Memory B cell (primary cell): ENCODE measurements around the gene PPP2R2C.

ENCODE experiments used
- ATAC-seq: fragments of 150-1000 bp; cut with Tn5 transposase; 2 replicates; pipeline ENCODE4 v1.10.0; 2021; ENCODE audit warnings: low read depth, mild to moderate bottlenecking, moderate library complexity
- DNase-seq, 2 donors: peaks; one replicate each; pipeline ENCODE4 v3.0.0; 2022; ENCODE audit warnings: low spot score in 2 of 2
- H3K27ac Mint-ChIP-seq: one replicate; pipeline ENCODE4 v1.8.0; 2022; ENCODE audit warnings: mild to moderate bottlenecking, moderate library complexity, mixed read lengths
- H3K27me3 Mint-ChIP-seq: one replicate; pipeline ENCODE4 v1.8.0; 2022; ENCODE audit warnings: mixed read lengths
- H3K36me3 Mint-ChIP-seq: one replicate; pipeline ENCODE4 v1.8.0; 2022; ENCODE audit warnings: mild to moderate bottlenecking, mixed read lengths
- H3K4me1 Mint-ChIP-seq: one replicate; pipeline ENCODE4 v1.8.0; 2022; ENCODE audit warnings: mixed read lengths
- H3K4me3 Mint-ChIP-seq: one replicate; pipeline ENCODE4 v1.8.0; 2022; ENCODE audit warnings: mild to moderate bottlenecking, moderate library complexity, mixed read lengths
- H3K9me3 Mint-ChIP-seq: one replicate; pipeline ENCODE4 v1.8.0; 2022; ENCODE audit warnings: mixed read lengths

Gene PPP2R2C

DNA sequence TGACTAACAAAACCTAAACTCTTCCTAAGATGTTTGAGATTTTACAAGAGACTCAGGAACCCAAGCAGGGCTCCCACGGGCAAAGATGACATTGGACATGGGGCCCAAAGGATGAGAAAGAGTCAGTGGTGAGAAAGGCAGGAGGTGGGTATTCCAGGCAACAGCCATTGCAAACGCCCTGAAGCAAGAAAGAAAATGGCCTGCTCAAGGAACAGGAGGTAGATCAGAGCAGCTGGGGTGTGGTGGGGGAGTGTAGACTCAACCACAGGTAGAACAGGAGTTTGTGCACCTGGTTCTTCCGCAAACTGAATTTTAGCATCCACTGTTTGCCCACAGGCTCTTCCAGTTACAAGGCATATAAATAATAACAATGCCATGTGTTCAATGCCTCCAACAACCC lies 3.3 kb downstream of the PPP2R2C start:
- DNase-seq = no peak
- peaks cover 2% of the 10 kb centered on the region for H3K4me1 Mint-ChIP-seq
- peaks cover 24% of the 10 kb centered on the region for H3K27me3 Mint-ChIP-seq
- H3K9me3 Mint-ChIP-seq = peaks cover 2% of the 10 kb centered on the region
- ATAC-seq = no peak
- H3K27ac Mint-ChIP-seq = no peak overlapping the region
- no peaks in the 10 kb centered on the region for H3K36me3 Mint-ChIP-seq
- H3K4me3 Mint-ChIP-seq = no peak overlapping the region

DNA sequence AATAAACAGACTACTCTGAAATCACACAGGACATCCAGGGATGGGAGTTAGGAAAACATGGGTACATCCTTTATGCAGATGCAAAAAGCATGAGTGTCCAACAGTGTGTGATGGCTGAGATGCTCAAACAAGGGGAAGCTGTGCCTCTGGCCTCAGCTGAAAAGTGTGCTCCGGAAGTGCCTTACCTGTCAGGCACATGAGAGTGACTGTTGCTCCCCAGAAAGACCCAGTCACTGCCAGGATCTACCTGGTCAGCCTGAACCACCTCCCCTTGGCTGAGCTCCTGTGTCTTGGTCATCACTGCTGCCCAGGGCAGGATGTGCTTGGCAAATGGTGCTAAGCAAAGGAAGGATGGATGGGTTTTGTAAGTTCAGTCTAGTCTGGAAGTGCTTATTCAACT lies 4.0 kb downstream of the PPP2R2C start:
- H3K36me3 Mint-ChIP-seq = no peaks in the 10 kb centered on the region
- peaks cover 22% of the 10 kb centered on the region for H3K27me3 Mint-ChIP-seq
- H3K4me1 Mint-ChIP-seq = peaks cover 2% of the 10 kb centered on the region
- DNase-seq (no peak), ATAC-seq (no peak)
- H3K9me3 Mint-ChIP-seq = peaks cover 2% of the 10 kb centered on the region
- no peak overlapping the region for H3K27ac Mint-ChIP-seq
- no peak overlapping the region for H3K4me3 Mint-ChIP-seq

DNA sequence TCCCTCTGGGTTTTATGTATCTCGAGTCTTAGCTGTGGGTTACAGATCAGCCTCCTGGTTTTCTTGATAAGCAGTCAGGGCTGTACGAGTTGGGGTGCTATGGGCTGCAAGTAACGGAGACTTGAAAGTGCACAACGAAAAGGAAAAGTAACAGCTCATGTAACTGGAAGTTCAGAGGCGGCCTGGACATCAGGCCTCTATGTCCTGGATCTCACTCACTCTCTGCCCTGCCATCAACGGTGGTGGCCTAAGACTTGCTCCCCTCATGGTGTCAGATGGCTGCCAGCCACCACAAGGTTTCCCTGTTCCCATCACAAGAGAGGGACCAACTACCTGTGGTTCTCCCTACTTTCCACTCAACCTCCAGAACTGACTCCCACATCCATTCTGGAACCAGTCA lies 4.8 kb downstream of the PPP2R2C start:
- Mint-ChIP-seq H3K27me3 (peaks cover 17% of the 10 kb centered on the region), H3K27ac (no peak overlapping the region), H3K36me3 (no peaks in the 10 kb centered on the region), H3K4me3 (no peak overlapping the region), H3K4me1 (peaks cover 2% of the 10 kb centered on the region), H3K9me3 (peaks cover 2% of the 10 kb centered on the region)
- ATAC-seq (no peak), DNase-seq (no peak)

DNA sequence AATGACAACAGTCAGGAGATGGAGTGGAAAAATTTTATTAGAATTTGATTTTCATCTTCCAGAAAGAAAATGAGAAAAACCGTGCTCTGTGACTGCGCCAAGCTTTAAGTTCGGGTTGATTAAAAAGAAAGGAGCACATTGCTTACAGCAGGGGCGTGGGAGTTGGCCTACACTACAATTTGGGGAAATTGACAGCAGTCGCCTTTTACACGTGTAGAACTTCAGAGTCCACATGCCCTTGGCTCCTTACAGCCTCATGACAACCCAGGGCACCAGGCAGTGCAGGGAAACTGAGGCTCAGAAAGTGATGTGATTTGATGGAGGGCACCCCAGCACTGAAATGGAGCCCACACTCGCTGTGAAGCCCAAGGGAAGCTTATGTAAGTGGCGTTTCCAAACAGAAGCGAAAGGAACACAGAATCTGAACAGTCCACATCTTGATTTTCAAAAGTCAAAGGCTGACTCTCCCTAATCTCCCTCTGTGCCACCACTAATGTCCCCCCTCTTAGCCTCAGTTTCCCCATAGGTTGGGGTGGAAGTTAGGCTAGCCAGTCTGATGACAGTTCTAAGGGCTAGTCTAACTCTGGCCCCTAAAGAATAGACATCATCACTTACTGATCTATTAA lies 5.5 kb downstream of the PPP2R2C start:
- Mint-ChIP-seq H3K27ac (no peak overlapping the region), H3K4me3 (no peak overlapping the region), H3K36me3 (no peaks in the 10 kb centered on the region), H3K9me3 (peaks cover 2% of the 10 kb centered on the region), H3K4me1 (peaks cover 2% of the 10 kb centered on the region), H3K27me3 (peaks cover 18% of the 10 kb centered on the region)
- DNase-seq (no peak), ATAC-seq (no peak)

GRCh38 chr4:6465955-6466354 lies 6.5 kb downstream of the PPP2R2C start:
- H3K27ac Mint-ChIP-seq = no peak overlapping the region
- H3K9me3 Mint-ChIP-seq = peaks cover 2% of the 10 kb centered on the region
- no peak overlapping the region for H3K4me3 Mint-ChIP-seq
- H3K4me1 Mint-ChIP-seq = peaks cover 2% of the 10 kb centered on the region
- ATAC-seq = no peak
- H3K27me3 Mint-ChIP-seq = peaks cover 20% of the 10 kb centered on the region
- no peak for DNase-seq
- H3K36me3 Mint-ChIP-seq = no peaks in the 10 kb centered on the region

DNA sequence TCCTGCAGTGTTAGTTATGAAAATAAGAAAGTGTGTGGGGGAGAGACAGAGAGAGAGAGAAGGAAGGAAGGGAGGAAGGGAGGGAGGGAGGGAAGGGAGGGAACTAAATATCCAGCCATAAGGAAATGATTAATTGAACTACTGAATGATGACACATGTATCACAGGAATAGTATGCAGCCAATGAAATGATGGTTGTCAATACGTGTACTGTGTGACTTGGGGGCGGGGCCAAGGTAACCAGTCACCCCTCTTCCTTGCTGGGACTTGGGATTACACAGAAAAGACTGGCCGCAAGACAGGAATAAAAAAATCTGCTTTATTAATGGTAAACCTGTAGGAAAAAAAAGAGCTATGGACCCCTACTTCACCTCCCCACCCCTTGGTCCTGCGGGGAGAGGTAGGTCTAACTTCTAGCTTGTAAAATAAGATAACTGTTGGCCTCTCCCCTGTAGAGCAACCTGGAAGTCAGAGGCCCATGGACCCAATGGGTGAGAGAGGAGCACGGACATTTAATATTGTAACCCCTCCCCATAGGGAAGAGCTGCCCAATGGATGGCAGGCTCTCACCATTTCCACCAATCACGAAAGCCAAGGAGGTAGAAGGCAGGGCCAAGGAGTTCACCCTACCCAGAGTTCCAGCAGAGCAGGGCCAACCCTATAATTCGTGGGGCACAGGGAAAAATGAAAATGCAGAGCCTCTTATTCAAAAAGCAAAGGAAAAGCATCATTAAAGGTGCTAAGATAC lies 7.4 kb downstream of the PPP2R2C start:
- H3K27ac Mint-ChIP-seq = no peak overlapping the region
- H3K36me3 Mint-ChIP-seq = no peaks in the 10 kb centered on the region
- no peak for DNase-seq
- peaks cover 2% of the 10 kb centered on the region for H3K9me3 Mint-ChIP-seq
- no peak overlapping the region for H3K4me3 Mint-ChIP-seq
- peaks cover 19% of the 10 kb centered on the region for H3K27me3 Mint-ChIP-seq
- peaks cover 2% of the 10 kb centered on the region for H3K4me1 Mint-ChIP-seq
- no peak for ATAC-seq

DNA sequence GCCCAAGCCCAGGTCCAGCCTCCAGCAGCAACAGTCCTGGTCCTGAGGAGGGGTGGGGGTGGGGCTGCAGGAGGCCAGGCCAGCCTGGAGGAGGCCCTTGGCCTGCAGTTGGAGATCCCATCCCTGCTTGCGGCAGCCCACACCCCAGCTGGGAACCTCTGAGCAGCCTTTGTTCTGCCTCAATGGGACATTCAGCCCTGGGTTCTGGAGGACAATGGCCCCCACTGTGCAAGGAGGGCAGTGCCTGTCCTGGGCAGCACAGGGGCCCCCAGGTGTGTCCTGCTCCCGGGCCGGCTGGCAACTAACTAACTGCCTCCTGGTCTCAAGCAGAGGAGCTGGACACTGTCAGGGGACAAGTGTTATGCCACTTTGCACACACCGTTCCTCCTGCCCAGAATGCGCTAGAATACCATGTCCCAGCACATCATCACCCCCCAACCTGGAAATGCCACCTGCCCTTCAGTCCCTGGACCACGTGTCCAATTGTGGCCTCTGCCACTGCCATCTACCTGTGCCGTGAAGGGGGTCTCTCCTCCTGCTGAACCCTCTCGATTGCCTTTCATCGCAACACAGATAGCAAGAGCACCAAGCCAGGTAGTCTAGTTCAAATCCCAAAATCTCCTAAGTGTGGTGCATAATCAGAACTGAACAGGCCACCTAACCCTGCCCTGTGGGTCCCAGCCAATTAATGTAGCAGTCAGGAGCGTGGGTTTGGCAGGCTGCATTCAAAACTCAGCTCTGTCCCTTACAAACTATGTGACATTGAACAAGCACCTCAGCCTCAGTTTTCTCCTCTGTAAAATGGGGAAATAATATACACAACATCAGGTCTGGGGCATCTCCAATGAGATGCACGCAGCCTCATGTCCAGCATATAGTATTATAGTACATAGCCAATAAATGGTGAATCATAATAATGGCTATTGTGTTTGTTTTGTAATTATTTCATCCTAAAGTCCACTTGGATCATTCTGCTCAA lies 8.8 kb downstream of the PPP2R2C start:
- Mint-ChIP-seq H3K27me3 (peaks cover 16% of the 10 kb centered on the region), H3K4me3 (no peak overlapping the region), H3K4me1 (peaks cover 2% of the 10 kb centered on the region), H3K27ac (no peak overlapping the region), H3K36me3 (no peaks in the 10 kb centered on the region), H3K9me3 (peaks cover 6% of the 10 kb centered on the region)
- ATAC-seq (no peak), DNase-seq (no peak)

- no peak for ATAC-seq
- no peak for DNase-seq
- Mint-ChIP-seq H3K27ac (no peak overlapping the region), H3K9me3 (peaks cover 10% of the 10 kb centered on the region), H3K36me3 (no peaks in the 10 kb centered on the region), H3K4me3 (no peak overlapping the region), H3K4me1 (no peaks in the 10 kb centered on the region), H3K27me3 (peaks cover 13% of the 10 kb centered on the region)
Measured at GRCh38 chr4:6461301-6462165, 10.9 kb downstream of the PPP2R2C start.

GRCh38 chr4:6460876-6461275 lies 11.5 kb downstream of the PPP2R2C start:
- DNase-seq (no peak), ATAC-seq (no peak)
- Mint-ChIP-seq H3K4me1 (no peaks in the 10 kb centered on the region), H3K27ac (no peak overlapping the region), H3K27me3 (peaks cover 14% of the 10 kb centered on the region), H3K4me3 (no peak overlapping the region), H3K36me3 (no peaks in the 10 kb centered on the region), H3K9me3 (peaks cover 10% of the 10 kb centered on the region)

GRCh38 chr4:6458528-6458927 lies 13.9 kb downstream of the PPP2R2C start:
- ATAC-seq (no peak), DNase-seq (no peak)
- Mint-ChIP-seq H3K27ac (no peak overlapping the region), H3K9me3 (peaks cover 8% of the 10 kb centered on the region), H3K4me3 (no peak overlapping the region), H3K4me1 (no peaks in the 10 kb centered on the region), H3K36me3 (no peaks in the 10 kb centered on the region), H3K27me3 (peaks cover 20% of the 10 kb centered on the region)

- H3K9me3 Mint-ChIP-seq = peaks cover 8% of the 10 kb centered on the region
- ATAC-seq (no peak), DNase-seq (no peak)
- H3K36me3 Mint-ChIP-seq = no peaks in the 10 kb centered on the region
- H3K4me3 Mint-ChIP-seq = no peak overlapping the region
- peaks cover 17% of the 10 kb centered on the region for H3K27me3 Mint-ChIP-seq
- H3K4me1 Mint-ChIP-seq = no peaks in the 10 kb centered on the region
- no peak overlapping the region for H3K27ac Mint-ChIP-seq
Measured at GRCh38 chr4:6456450-6456849, 16.0 kb downstream of the PPP2R2C start.

DNA sequence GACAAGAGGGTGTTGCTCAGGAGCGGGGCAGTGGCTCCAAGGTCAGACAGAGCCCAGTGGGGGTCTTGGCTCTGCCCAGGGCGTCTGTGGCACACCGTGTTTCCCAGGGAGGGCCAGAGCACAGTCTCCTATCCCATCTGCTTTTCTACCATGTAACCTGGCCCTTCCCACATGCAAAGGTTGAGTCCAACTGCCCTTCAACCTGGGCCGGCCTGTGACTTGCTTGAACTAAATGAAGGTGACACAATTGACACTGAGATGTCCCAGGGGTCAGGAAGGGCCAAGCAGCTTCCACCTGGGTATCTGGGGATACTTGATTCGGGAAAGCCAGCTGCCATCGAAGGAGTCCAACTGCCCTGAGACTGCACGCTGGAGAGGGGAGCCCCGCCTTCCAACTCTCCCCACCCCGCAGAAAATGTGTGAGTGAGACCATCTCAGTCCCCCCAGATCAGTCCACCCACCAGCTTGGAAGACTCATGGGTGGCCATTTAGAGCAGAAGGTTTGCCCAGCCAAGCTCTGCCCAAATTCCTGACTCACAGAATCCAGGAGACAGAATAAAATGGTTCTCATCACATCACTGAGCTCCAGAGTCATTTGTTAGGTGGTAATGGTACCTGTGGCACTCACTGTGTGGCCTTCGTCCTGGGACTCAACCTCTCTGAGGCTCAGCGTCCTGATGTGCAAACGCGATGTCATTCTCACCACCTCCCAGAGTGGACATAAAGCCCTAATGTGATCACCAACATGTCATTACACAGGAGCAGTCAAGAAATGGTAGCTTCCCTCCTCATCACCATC lies 18.1 kb downstream of the PPP2R2C start:
- peaks cover 7% of the 10 kb centered on the region for H3K9me3 Mint-ChIP-seq
- peaks cover 17% of the 10 kb centered on the region for H3K27me3 Mint-ChIP-seq
- H3K4me3 Mint-ChIP-seq = no peak overlapping the region
- no peaks in the 10 kb centered on the region for H3K36me3 Mint-ChIP-seq
- H3K4me1 Mint-ChIP-seq = no peaks in the 10 kb centered on the region
- no peak overlapping the region for H3K27ac Mint-ChIP-seq
- no peak for ATAC-seq
- DNase-seq = no peak

DNA sequence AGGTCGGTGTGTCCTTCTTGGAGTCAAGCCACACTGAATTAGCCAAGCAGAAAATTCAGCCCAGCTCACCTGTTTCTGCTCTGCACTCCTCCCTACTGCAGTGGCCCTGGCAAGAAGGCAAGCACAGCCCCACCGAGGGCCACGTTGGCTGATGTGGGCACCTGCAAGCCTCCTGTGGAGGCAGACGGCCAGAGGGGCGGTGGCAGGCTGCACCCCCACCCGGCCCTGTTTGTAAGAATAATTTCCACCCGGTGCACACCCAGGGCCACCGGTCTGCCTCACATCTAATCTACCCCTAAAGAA lies 18.8 kb downstream of the PPP2R2C start:
- H3K4me1 Mint-ChIP-seq = no peaks in the 10 kb centered on the region
- H3K4me3 Mint-ChIP-seq = no peak overlapping the region
- H3K36me3 Mint-ChIP-seq = no peaks in the 10 kb centered on the region
- peaks cover 3% of the 10 kb centered on the region for H3K9me3 Mint-ChIP-seq
- no peak for DNase-seq
- H3K27me3 Mint-ChIP-seq = peaks cover 13% of the 10 kb centered on the region
- H3K27ac Mint-ChIP-seq = no peak overlapping the region
- no peak for ATAC-seq
